Lower lobe of right lung (tissue), 2 donors: ENCODE data around the gene POLK. TPM values are rescaled to one million over a fixed set of nuclear protein-coding genes. Genes with fewer than 3 reads are reported as not detected.
A peak's percentile ranks its signal among the peaks of the same experiment; 100 is the strongest.

Experiments used
- ATAC-seq, 2 donors: fragments of 200-7000 bp; cut with Tn5 transposase; one replicate each; pipeline ENCODE4 v1.9.1; 2020 to 2022; ENCODE audit warnings: mild to moderate bottlenecking in 2 of 2, moderate library complexity in 2 of 2
- DNase-seq: peaks from one replicate; pipeline ENCODE4 v3.0.0-alpha.2; 2020
- H3K27ac ChIP-seq: fragments of 200-600 bp; one replicate; pipeline ENCODE4 v1.8.0; 2022
- H3K27me3 ChIP-seq: fragments of 200-600 bp; one replicate; pipeline ENCODE4 v1.8.0; 2022; ENCODE audit warnings: low read depth
- H3K36me3 ChIP-seq: fragments of 200-600 bp; one replicate; pipeline ENCODE4 v1.8.0; 2022; ENCODE audit warnings: mild to moderate bottlenecking
- H3K4me1 ChIP-seq: fragments of 200-600 bp; one replicate; pipeline ENCODE4 v1.8.0; 2022
- H3K4me3 ChIP-seq: fragments of 200-600 bp; one replicate; pipeline ENCODE4 v1.8.0; 2022; ENCODE audit warnings: mild to moderate bottlenecking
- H3K9me3 ChIP-seq: fragments of 200-600 bp; one replicate; pipeline ENCODE4 v1.8.0; 2022
- intact Hi-C: fragments of 100-400 bp; cut with DNase I; formaldehyde crosslinking; loops from one replicate; pipeline ENCODE4 v1.11.0; 2022
- total RNA-seq: library from RNA; stranded (reverse); fragmentation: NEBNext Ultra II Directional; extraction: Animal tissue kit (Norgen Biotek cat#: 25700); gene quantifications from one replicate; pipeline ENCODE4 v1.2.1, GENCODE V29; 2021
- TF ChIP-seq, protein P1 (sequence below): fragments of 200-600 bp; IDR thresholded peaks from one replicate; pipeline ENCODE4 v1.8.0; 2022; ENCODE audit warnings: antibody characterized with exemption, mild to moderate bottlenecking
- donor health status: DM: no; HTN: yes; CAD: no; lungs with severe emphysema.

The POLK gene
- total RNA-seq, 1 donor from 2014 or later = 39.6 TPM

GRCh38 chr5:75536694-75537360 is 25.1 kb downstream of the POLK start:
- no peak for DNase-seq
- Histone ChIP-seq H3K4me1 (peaks cover 4% of the 10 kb centered on the region), H3K27ac (no peak overlapping the region), H3K27me3 (no peaks in the 10 kb centered on the region), H3K9me3 (peaks cover 14% of the 10 kb centered on the region), H3K4me3 (no peak overlapping the region), H3K36me3 (peaks cover 9% of the 10 kb centered on the region)
- no peak for ATAC-seq
- TF ChIP-seq, protein P1, sequence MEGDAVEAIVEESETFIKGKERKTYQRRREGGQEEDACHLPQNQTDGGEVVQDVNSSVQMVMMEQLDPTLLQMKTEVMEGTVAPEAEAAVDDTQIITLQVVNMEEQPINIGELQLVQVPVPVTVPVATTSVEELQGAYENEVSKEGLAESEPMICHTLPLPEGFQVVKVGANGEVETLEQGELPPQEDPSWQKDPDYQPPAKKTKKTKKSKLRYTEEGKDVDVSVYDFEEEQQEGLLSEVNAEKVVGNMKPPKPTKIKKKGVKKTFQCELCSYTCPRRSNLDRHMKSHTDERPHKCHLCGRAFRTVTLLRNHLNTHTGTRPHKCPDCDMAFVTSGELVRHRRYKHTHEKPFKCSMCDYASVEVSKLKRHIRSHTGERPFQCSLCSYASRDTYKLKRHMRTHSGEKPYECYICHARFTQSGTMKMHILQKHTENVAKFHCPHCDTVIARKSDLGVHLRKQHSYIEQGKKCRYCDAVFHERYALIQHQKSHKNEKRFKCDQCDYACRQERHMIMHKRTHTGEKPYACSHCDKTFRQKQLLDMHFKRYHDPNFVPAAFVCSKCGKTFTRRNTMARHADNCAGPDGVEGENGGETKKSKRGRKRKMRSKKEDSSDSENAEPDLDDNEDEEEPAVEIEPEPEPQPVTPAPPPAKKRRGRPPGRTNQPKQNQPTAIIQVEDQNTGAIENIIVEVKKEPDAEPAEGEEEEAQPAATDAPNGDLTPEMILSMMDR = no peak
- intact Hi-C loops = no loop called here

DNA sequence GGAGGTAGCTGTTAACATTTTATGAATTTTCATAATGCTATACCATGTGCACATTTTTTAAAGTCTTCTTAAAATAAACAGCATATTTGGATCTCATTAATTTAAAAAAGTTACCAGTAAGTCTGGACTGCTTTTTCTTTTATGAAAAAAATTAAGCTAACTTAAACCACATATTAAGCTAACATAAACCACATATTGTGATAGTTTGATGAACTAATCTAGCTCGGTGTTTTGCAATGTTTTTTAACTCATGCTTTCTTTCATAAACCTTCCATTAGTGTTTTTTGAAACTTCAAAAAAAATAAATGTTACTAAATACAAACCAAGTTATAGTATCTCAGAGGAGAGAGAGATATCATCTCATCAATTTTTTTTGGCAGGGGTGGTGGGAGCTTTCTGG is 26.5 kb downstream of the POLK start:
- TF ChIP-seq, protein P1 = no peak
- Histone ChIP-seq H3K4me3 (no peak overlapping the region), H3K27ac (no peak overlapping the region), H3K9me3 (peaks cover 11% of the 10 kb centered on the region), H3K36me3 (peaks cover 9% of the 10 kb centered on the region), H3K27me3 (no peaks in the 10 kb centered on the region), H3K4me1 (peaks cover 4% of the 10 kb centered on the region)
- ATAC-seq (no peak), DNase-seq (no peak)
- intact Hi-C loops = no loop called here

- TF ChIP-seq, protein P1 = no peak
- no peaks in the 10 kb centered on the region for H3K4me1 ChIP-seq
Observed at GRCh38 chr5:75545131-75545530, 33.4 kb downstream of the POLK start.

DNA sequence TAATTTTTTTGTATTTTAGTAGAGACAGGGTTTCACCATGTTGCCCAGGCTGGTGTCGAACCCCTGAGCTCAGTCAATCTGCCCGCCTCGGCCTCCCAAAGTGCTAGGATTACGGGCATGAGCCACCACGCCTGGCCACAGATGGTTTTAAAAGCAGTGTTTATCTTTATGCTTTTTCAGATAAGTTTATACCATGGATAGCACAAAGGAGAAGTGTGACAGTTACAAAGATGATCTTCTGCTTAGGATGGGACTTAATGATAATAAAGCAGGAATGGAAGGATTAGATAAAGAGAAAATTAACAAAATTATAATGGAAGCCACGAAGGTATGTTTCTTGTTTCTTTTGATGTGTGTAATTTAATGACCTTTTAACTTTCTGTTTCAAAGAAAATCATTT is 35.1 kb downstream of the POLK start:
- intact Hi-C loops = no loop called here
- TF ChIP-seq, protein P1 = no peak
- Histone ChIP-seq H3K27me3 (no peaks in the 10 kb centered on the region), H3K27ac (no peak overlapping the region), H3K4me1 (no peaks in the 10 kb centered on the region), H3K4me3 (no peak overlapping the region), H3K36me3 (peaks cover 4% of the 10 kb centered on the region), H3K9me3 (no peaks in the 10 kb centered on the region)
- no peak for ATAC-seq
- no peak for DNase-seq

More at GRCh38 chr5:75545131-75545530, 33.4 kb downstream of the POLK start:
- no peak overlapping the region for H3K4me3 ChIP-seq
- no peaks in the 10 kb centered on the region for H3K27me3 ChIP-seq
- DNase-seq = no peak
- H3K36me3 ChIP-seq = peaks cover 12% of the 10 kb centered on the region
- ATAC-seq = no peak
- intact Hi-C loops = no loop called here
- no peaks in the 10 kb centered on the region for H3K9me3 ChIP-seq
- H3K27ac ChIP-seq = no peak overlapping the region

DNA sequence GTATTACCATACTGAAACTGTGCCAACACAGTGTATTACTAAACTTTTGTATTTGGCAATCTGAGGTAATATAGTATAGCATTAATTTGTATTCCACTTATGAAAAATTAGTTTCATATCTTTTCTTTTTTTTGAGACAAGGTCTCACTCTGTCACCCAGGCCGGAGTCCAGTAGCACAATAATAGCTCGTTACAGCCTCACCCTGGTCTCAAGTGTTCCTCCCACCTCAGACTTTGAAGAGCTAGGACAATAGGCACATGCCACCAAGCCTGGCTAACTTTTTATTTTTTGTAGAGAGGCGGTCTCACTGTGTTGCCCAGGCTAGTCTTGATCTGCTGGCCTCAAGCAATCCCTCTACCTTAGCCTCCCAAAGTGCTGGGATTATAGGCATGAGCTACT is 36.1 kb downstream of the POLK start:
- ATAC-seq = peak in 1 of 2 donors; percentile 49
- Histone ChIP-seq H3K4me1 (no peaks in the 10 kb centered on the region), H3K27me3 (no peaks in the 10 kb centered on the region), H3K27ac (no peak overlapping the region), H3K4me3 (no peak overlapping the region), H3K9me3 (no peaks in the 10 kb centered on the region), H3K36me3 (peaks cover 13% of the 10 kb centered on the region)
- TF ChIP-seq, protein P1 = no peak
- no peak for DNase-seq
- intact Hi-C loops = no loop called here
